ENCODE data around the gene CAPN7. TPM values are rescaled to one million over a fixed set of nuclear protein-coding genes. Genes with fewer than 3 reads are reported as not detected.
A peak's percentile ranks its signal among the peaks of the same experiment; 100 is the strongest.

The CAPN7 gene
- polyA plus RNA-seq, 2 donors: 11.2 to 11.9 TPM

DNA sequence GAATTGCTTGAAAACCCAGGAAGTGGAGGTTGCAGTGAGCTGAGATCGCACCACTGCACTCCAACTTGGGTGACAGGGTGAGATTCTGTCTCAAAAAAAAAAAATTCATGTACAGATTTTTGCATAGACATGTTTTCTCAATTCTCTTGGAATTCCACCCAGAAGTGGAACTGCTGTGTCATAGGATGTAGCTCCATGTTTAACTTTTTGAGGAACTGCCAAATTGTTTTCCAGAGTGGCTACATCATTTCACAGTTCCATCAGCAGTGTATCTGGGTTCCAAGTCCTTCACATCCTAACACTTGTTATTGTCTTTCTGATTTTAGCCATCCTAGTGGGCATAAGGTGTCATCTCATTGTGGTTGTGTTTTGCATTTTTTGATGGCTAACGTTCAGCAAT is 9.9 kb downstream of the CAPN7 start:
- Histone ChIP-seq H3K4me1 (ENCODE audit: control insufficient read depth in 2 of 2, insufficient read depth in 2 of 2, low read length in 1 of 2) (no peaks in the 10 kb centered on the region), H3K27me3 (ENCODE audit: control insufficient read depth in 1 of 2, insufficient read depth in 2 of 2, low read length in 2 of 2) (no peaks in the 10 kb centered on the region), H3K27ac (ENCODE audit: low read depth in 2 of 2, low read length in 1 of 2) (no peak overlapping the region), H3K4me3 (ENCODE audit: low read depth in 1 of 2, low read length in 2 of 2) (no peak overlapping the region), H3K36me3 (ENCODE audit: control insufficient read depth in 2 of 2, insufficient read depth in 2 of 2, low read length in 1 of 2) (peaks cover 0 to 6% of the 10 kb centered on the region in 2 donors), H3K9me3 (ENCODE audit: control insufficient read depth in 2 of 2, insufficient read depth in 1 of 2, low read depth in 1 of 2, low read length in 1 of 2) (no peaks in the 10 kb centered on the region)
- 82 to 84% methylated on average over 2 of the region's 2 CpGs for WGBS, 2 donors

DNA sequence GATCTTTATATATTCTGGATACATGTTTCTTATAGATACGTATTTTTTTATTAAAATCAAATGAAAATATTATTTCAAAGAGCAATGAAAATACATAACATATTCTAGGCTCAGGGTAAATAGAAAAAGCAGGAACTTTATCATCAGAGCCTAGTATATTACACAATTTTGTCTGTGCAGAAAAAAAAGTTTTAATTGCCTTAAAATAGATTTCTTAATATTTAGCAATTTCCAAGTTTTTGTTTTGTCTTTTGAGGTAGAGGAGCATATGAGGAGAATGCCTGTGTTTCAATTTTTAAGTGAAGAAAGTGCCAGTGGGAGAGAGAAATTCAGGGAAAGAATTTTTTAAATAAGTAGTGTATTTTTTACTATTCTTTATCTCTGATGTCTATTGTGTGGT is 10.5 kb downstream of the CAPN7 start:
- no peaks in the 10 kb centered on the region for H3K9me3 ChIP-seq (ENCODE audit: control insufficient read depth in 2 of 2, insufficient read depth in 1 of 2, low read depth in 1 of 2, low read length in 1 of 2)
- H3K4me3 ChIP-seq (ENCODE audit: low read depth in 1 of 2, low read length in 2 of 2): no peak overlapping the region
- H3K27me3 ChIP-seq (ENCODE audit: control insufficient read depth in 1 of 2, insufficient read depth in 2 of 2, low read length in 2 of 2): no peaks in the 10 kb centered on the region
- H3K27ac ChIP-seq (ENCODE audit: low read depth in 2 of 2, low read length in 1 of 2): no peak overlapping the region
- no peaks in the 10 kb centered on the region for H3K4me1 ChIP-seq (ENCODE audit: control insufficient read depth in 2 of 2, insufficient read depth in 2 of 2, low read length in 1 of 2)
- H3K36me3 ChIP-seq (ENCODE audit: control insufficient read depth in 2 of 2, insufficient read depth in 2 of 2, low read length in 1 of 2): peaks cover 0 to 7% of the 10 kb centered on the region in 2 donors
- 96 to 98% methylated on average over 1 of the region's 1 CpG for WGBS, 2 donors

DNA sequence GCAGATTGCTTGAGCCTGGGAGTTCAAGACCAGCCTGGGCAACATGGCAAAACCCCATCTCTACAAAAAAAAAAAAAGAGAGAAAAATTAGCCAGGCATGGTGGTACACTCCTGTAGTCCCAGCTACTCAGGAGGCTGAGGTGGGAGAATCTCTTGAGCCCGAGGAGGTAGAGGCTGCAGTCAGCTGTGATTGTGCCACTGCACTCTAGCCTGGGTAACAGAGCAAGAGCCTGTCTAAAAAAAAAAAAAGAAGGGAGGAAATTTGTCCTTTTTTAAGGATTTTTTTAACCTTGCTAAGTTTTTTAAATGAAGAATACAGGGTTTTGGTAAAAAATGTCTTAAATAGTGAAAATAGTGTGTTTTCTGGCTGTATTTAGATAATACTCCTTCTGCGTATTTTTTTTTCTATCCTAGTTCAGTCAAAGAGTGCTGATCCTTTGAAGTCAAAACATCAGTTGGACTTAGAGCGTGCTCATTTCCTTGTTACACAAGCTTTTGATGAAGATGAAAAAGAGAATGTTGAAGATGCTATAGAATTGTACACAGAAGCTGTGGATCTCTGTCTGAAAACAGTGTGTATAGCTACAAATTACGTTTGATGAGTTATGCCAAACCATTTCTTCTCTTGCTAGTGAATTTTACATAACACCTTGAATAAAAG is 11.1 kb downstream of the CAPN7 start:
- Histone ChIP-seq H3K9me3 (ENCODE audit: control insufficient read depth in 2 of 2, insufficient read depth in 1 of 2, low read depth in 1 of 2, low read length in 1 of 2) (no peaks in the 10 kb centered on the region), H3K27ac (ENCODE audit: low read depth in 2 of 2, low read length in 1 of 2) (no peak overlapping the region), H3K4me1 (ENCODE audit: control insufficient read depth in 2 of 2, insufficient read depth in 2 of 2, low read length in 1 of 2) (no peaks in the 10 kb centered on the region), H3K27me3 (ENCODE audit: control insufficient read depth in 1 of 2, insufficient read depth in 2 of 2, low read length in 2 of 2) (no peaks in the 10 kb centered on the region), H3K36me3 (ENCODE audit: control insufficient read depth in 2 of 2, insufficient read depth in 2 of 2, low read length in 1 of 2) (peaks cover 0 to 12% of the 10 kb centered on the region in 2 donors), H3K4me3 (ENCODE audit: low read depth in 1 of 2, low read length in 2 of 2) (no peak overlapping the region)
- WGBS, 2 donors: 94% methylated on average over 4 of the region's 4 CpGs

DNA sequence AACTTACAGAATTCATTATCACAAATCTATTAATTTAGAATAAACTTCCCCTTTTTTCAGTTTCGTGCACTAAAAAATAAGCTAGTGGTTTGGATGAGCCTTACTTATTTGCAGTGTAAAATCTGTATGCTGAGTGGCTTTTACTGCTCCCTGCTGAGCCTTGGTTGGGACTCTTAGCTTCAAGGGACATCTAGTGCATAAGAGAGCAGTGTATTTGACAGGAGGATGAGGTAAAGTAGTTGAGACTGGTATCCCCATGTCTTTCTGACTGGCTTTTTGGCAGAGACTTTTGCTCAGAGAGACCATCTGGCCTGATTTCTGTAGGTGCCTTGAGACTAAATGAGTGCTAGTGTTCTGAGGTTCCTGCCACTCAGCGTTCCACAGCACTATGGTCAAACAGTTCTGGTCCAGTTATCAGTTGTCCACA is 11.8 kb downstream of the CAPN7 start:
- H3K4me3 ChIP-seq (ENCODE audit: low read depth in 1 of 2, low read length in 2 of 2): no peak overlapping the region
- no peaks in the 10 kb centered on the region for H3K4me1 ChIP-seq (ENCODE audit: control insufficient read depth in 2 of 2, insufficient read depth in 2 of 2, low read length in 1 of 2)
- H3K9me3 ChIP-seq (ENCODE audit: control insufficient read depth in 2 of 2, insufficient read depth in 1 of 2, low read depth in 1 of 2, low read length in 1 of 2): no peaks in the 10 kb centered on the region
- peaks cover 0 to 15% of the 10 kb centered on the region in 2 donors for H3K36me3 ChIP-seq (ENCODE audit: control insufficient read depth in 2 of 2, insufficient read depth in 2 of 2, low read length in 1 of 2)
- peak overlapping the region in 1 of 2 donors; percentile 4 for H3K27ac ChIP-seq (ENCODE audit: low read depth in 2 of 2, low read length in 1 of 2)
- WGBS, 2 donors: 71 to 84% methylated on average over 2 of the region's 2 CpGs
- no peaks in the 10 kb centered on the region for H3K27me3 ChIP-seq (ENCODE audit: control insufficient read depth in 1 of 2, insufficient read depth in 2 of 2, low read length in 2 of 2)

DNA sequence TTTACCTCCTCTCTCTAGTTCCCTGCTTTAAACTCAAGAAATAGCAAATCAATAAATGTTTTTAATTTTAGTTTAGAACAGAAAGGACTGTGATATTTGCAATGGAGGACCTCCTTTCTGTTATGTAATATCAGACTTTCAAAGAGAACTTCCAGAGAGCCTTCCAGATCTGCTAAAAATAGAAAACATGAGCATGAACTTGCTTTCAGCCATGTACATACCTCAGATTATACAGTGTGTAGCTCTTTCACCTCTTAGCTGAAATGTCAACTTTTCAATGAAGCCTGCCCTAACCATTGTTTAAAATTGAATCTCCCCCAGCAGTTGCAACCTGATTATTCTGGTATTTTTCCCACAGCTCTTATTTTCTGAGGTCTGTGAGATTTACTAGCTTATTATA is 12.6 kb downstream of the CAPN7 start:
- peaks cover 0 to 15% of the 10 kb centered on the region in 2 donors for H3K36me3 ChIP-seq (ENCODE audit: control insufficient read depth in 2 of 2, insufficient read depth in 2 of 2, low read length in 1 of 2)
- no peaks in the 10 kb centered on the region for H3K4me1 ChIP-seq (ENCODE audit: control insufficient read depth in 2 of 2, insufficient read depth in 2 of 2, low read length in 1 of 2)
- no peaks in the 10 kb centered on the region for H3K27me3 ChIP-seq (ENCODE audit: control insufficient read depth in 1 of 2, insufficient read depth in 2 of 2, low read length in 2 of 2)
- no peaks in the 10 kb centered on the region for H3K9me3 ChIP-seq (ENCODE audit: control insufficient read depth in 2 of 2, insufficient read depth in 1 of 2, low read depth in 1 of 2, low read length in 1 of 2)
- no peak overlapping the region for H3K27ac ChIP-seq (ENCODE audit: low read depth in 2 of 2, low read length in 1 of 2)
- H3K4me3 ChIP-seq (ENCODE audit: low read depth in 1 of 2, low read length in 2 of 2): no peak overlapping the region

DNA sequence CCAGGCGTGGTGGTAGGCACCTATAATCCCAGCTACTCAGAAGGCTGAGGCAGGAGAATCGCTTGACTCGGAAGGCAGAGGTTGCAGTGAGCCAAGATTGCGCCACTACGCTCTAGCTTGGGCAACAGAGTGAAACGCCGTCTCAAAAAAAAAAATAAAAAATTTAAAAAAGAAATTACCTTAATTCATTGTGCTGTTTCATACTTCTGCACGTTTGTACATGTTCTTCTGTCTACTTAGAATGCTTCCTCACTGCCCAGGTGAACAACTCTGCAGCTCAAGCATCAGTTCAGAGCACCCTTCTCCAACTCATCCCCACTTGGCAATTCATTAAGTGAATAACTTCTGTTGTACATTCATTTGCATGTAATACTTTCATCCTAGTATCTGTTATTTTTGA is 14.0 kb downstream of the CAPN7 start:
- peaks cover 0 to 15% of the 10 kb centered on the region in 2 donors for H3K36me3 ChIP-seq (ENCODE audit: control insufficient read depth in 2 of 2, insufficient read depth in 2 of 2, low read length in 1 of 2)
- WGBS, 2 donors: 63 to 77% methylated on average over 8 of the region's 8 CpGs
- no peak overlapping the region for H3K27ac ChIP-seq (ENCODE audit: low read depth in 2 of 2, low read length in 1 of 2)
- no peaks in the 10 kb centered on the region for H3K4me1 ChIP-seq (ENCODE audit: control insufficient read depth in 2 of 2, insufficient read depth in 2 of 2, low read length in 1 of 2)
- no peak overlapping the region for H3K4me3 ChIP-seq (ENCODE audit: low read depth in 1 of 2, low read length in 2 of 2)
- H3K9me3 ChIP-seq (ENCODE audit: control insufficient read depth in 2 of 2, insufficient read depth in 1 of 2, low read depth in 1 of 2, low read length in 1 of 2): no peaks in the 10 kb centered on the region
- no peaks in the 10 kb centered on the region for H3K27me3 ChIP-seq (ENCODE audit: control insufficient read depth in 1 of 2, insufficient read depth in 2 of 2, low read length in 2 of 2)

DNA sequence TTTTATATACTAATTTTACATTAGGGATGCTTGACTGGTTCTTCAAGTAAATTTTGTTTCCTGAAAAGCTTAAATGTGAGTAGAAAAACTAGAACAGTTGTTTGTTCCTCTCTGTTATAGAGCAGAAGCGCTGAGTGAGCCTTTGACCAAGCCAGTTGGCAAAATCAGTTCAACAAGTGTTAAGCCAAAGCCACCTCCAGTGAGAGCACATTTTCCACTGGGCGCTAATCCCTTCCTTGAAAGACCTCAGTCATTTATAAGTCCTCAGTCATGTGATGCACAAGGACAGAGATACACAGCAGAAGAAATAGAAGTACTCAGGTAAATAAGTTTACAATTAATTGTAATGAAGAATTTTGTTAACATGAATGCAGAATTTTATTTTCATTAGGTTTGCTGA is 14.6 kb downstream of the CAPN7 start:
- Histone ChIP-seq H3K4me1 (ENCODE audit: control insufficient read depth in 2 of 2, insufficient read depth in 2 of 2, low read length in 1 of 2) (no peaks in the 10 kb centered on the region), H3K36me3 (ENCODE audit: control insufficient read depth in 2 of 2, insufficient read depth in 2 of 2, low read length in 1 of 2) (peaks cover 0 to 15% of the 10 kb centered on the region in 2 donors), H3K27me3 (ENCODE audit: control insufficient read depth in 1 of 2, insufficient read depth in 2 of 2, low read length in 2 of 2) (no peaks in the 10 kb centered on the region), H3K27ac (ENCODE audit: low read depth in 2 of 2, low read length in 1 of 2) (no peak overlapping the region), H3K4me3 (ENCODE audit: low read depth in 1 of 2, low read length in 2 of 2) (no peak overlapping the region), H3K9me3 (ENCODE audit: control insufficient read depth in 2 of 2, insufficient read depth in 1 of 2, low read depth in 1 of 2, low read length in 1 of 2) (no peaks in the 10 kb centered on the region)
- WGBS, 2 donors: 96 to 97% methylated on average over 2 of the region's 2 CpGs

DNA sequence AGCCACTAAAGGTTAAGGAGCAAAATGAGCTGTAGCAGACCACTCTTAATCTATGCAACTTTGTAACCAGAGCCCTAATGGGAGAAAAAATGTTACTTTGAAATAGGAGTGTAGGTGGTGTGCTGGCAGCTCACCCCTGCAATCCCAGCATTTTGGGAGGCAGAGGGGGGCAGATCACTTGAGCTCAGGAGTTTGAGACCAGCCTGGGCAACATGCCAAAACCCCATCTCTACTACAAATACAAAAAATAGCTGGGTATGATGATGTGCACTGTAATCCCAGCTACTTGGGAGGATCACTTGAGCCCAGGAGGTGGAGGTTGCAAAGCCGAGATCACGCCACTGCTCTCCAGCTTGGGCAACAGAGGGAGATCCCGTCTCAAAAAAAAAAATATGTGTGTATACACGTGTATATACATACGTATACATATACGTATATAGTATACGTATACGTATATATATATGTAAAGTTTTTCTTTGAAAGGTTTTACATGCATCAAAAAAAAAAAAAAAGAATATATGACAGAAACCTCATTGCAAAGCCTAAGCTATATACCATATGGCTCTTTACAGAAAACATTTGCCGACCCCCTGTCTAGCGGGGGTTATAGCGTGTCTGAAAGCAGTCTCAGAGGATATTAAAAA is 15.7 kb downstream of the CAPN7 start:
- H3K27me3 ChIP-seq (ENCODE audit: control insufficient read depth in 1 of 2, insufficient read depth in 2 of 2, low read length in 2 of 2): no peaks in the 10 kb centered on the region
- H3K4me3 ChIP-seq (ENCODE audit: low read depth in 1 of 2, low read length in 2 of 2): no peak overlapping the region
- H3K27ac ChIP-seq (ENCODE audit: low read depth in 2 of 2, low read length in 1 of 2): no peak overlapping the region
- WGBS, 2 donors: 86 to 89% methylated on average over 11 of the region's 11 CpGs
- no peaks in the 10 kb centered on the region for H3K9me3 ChIP-seq (ENCODE audit: control insufficient read depth in 2 of 2, insufficient read depth in 1 of 2, low read depth in 1 of 2, low read length in 1 of 2)
- no peaks in the 10 kb centered on the region for H3K4me1 ChIP-seq (ENCODE audit: control insufficient read depth in 2 of 2, insufficient read depth in 2 of 2, low read length in 1 of 2)
- peaks cover 0 to 15% of the 10 kb centered on the region in 2 donors for H3K36me3 ChIP-seq (ENCODE audit: control insufficient read depth in 2 of 2, insufficient read depth in 2 of 2, low read length in 1 of 2)

DNA sequence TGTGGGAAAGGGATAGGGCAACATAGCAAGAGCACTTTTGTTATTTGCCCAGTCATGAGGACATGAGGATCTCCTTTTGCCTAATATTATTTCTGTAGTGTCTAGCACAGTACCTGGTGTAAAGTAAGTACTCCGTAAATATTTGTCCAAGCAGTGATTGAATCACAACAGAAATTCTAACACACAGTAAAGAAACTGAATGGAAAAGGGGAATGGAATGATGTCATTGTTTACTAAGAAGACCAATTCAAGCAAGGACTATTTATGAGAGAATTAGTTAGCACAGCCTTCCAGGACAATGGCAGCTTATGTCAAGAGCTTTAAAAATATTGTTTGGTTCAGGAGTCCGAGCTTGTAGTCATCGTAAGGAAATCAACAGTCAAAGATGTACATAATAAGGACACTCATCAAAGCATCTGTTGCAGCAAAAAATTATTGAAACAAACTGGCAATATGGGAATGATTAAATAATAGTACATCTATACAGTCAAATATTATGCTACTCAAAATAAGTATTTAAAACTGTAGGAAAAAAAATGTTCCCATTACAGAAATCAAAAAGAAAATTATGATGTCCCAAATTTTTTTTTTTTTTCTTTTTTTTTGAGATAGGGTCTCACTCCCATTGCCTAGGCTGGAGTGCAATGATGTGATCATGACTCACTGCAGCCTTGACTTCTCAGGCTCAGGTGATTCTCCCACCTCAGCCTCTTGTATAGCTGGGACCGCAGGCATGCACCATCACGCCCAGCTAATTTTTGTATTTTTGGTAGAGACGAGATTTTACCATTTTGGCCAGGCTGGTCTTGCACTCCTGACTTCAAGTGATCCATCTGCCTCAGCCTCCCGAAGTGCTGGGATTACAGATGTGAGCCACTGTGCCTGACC is 17.9 kb downstream of the CAPN7 start:
- Histone ChIP-seq H3K27me3 (ENCODE audit: control insufficient read depth in 1 of 2, insufficient read depth in 2 of 2, low read length in 2 of 2) (no peaks in the 10 kb centered on the region), H3K4me1 (ENCODE audit: control insufficient read depth in 2 of 2, insufficient read depth in 2 of 2, low read length in 1 of 2) (no peaks in the 10 kb centered on the region), H3K9me3 (ENCODE audit: control insufficient read depth in 2 of 2, insufficient read depth in 1 of 2, low read depth in 1 of 2, low read length in 1 of 2) (no peaks in the 10 kb centered on the region), H3K4me3 (ENCODE audit: low read depth in 1 of 2, low read length in 2 of 2) (no peak overlapping the region), H3K27ac (ENCODE audit: low read depth in 2 of 2, low read length in 1 of 2) (no peak overlapping the region), H3K36me3 (ENCODE audit: control insufficient read depth in 2 of 2, insufficient read depth in 2 of 2, low read length in 1 of 2) (peaks cover 0 to 14% of the 10 kb centered on the region in 2 donors)
- WGBS, 2 donors: 77 to 81% methylated on average over 7 of the region's 7 CpGs

Measured in esophagus (tissue), 2 donors.